OCI-LY7 (cell line): ENCODE data around the gene MYO18A. TPM values are rescaled to one million over a fixed set of nuclear protein-coding genes. Genes with fewer than 3 reads are reported as not detected.
A peak's percentile ranks its signal among the peaks of the same experiment; 100 is the strongest.

Experiments
- BruUV-seq: library from RNA; stranded (reverse); fragments of 400-500 nt; replicated peaks from 2 replicates; lab custom pipeline; 2021; lab: Mats Ljungman, UMichigan
- CTCF ChIA-PET: fragments of 300-600 bp; sonication (Branson Sonifier 250); formaldehyde crosslinking; loops from one replicate; lab custom pipeline; 2022; ENCODE audit warnings: antibody characterized with exemption; ENCODE audit not compliant: unreplicated experiment; lab: Charles Lee
- POLR2A ChIA-PET: fragments of 300-600 bp; sonication (Branson Sonifier 250); formaldehyde crosslinking; loops from one replicate; lab custom pipeline; 2022; ENCODE audit warnings: antibody characterized with exemption; lab: Charles Lee
- DNase-seq: peaks from one replicate; pipeline ENCODE4 v3.0.0-alpha.2; 2015; ENCODE audit warnings: low spot score
- H2AFZ ChIP-seq: fragments of 200-600 bp; sonication (generic), shearing (Covaris generic); 2 replicates; pipeline ENCODE4 v1.6.1; 2014; ENCODE audit warnings: mild to moderate bottlenecking, antibody characterized with exemption, low read length, moderate library complexity
- H3K27ac ChIP-seq: fragments of 200-600 bp; sonication (generic); 2 replicates; pipeline ENCODE4 v1.5.1; 2014; ENCODE audit warnings: mixed run types, low read depth, mild to moderate bottlenecking, moderate library complexity, low read length, inconsistent platforms; ENCODE audit not compliant: poor library complexity, severe bottlenecking
- H3K36me3 ChIP-seq: fragments of 200-600 bp; sonication (generic); 2 replicates; pipeline ENCODE4 v1.6.1; 2014; ENCODE audit warnings: mild to moderate bottlenecking, antibody characterized with exemption, low read length, moderate library complexity, mixed read lengths; ENCODE audit not compliant: insufficient read depth
- H3K4me1 ChIP-seq: fragments of 200-600 bp; sonication (generic); 2 replicates; pipeline ENCODE4 v1.5.1; 2014; ENCODE audit warnings: mild to moderate bottlenecking, low read length; ENCODE audit not compliant: insufficient read depth, poor library complexity, severe bottlenecking
- H3K4me2 ChIP-seq: fragments of 200-600 bp; sonication (generic); 2 replicates; pipeline ENCODE4 v1.6.1; 2014; ENCODE audit warnings: mild to moderate bottlenecking, low read length
- H3K4me3 ChIP-seq: fragments of 200-600 bp; sonication (generic); 2 replicates; pipeline ENCODE4 v1.5.1; 2014; ENCODE audit warnings: mild to moderate bottlenecking, low read depth, low read length; ENCODE audit not compliant: poor library complexity, severe bottlenecking
- H3K79me2 ChIP-seq: fragments of 200-600 bp; sonication (generic); 2 replicates; pipeline ENCODE4 v1.6.1; 2016; ENCODE audit warnings: low read depth, mild to moderate bottlenecking, low read length, moderate library complexity, mixed read lengths; ENCODE audit not compliant: insufficient read depth
- H3K9me2 ChIP-seq: fragments of 200-600 bp; sonication (generic); 2 replicates; pipeline ENCODE4 v1.6.1; 2016; ENCODE audit warnings: mild to moderate bottlenecking, low read length, mixed read lengths; ENCODE audit not compliant: insufficient read depth
- H3K9me3 ChIP-seq: fragments of 200-600 bp; sonication (generic); 2 replicates; pipeline ENCODE4 v1.6.1; 2014; ENCODE audit warnings: mild to moderate bottlenecking, mixed run types, low read length, mixed read lengths
- H4K20me1 ChIP-seq: fragments of 200-600 bp; sonication (generic); 2 replicates; pipeline ENCODE4 v1.6.1; 2014; ENCODE audit warnings: mild to moderate bottlenecking, antibody characterized with exemption, low read length, moderate library complexity, mixed read lengths; ENCODE audit not compliant: insufficient read depth
- EZH2phosphoT487 ChIP-seq: fragments of 200-600 bp; sonication (generic); IDR thresholded peaks from 2 replicates; pipeline ENCODE4 v1.6.1; 2018; ENCODE audit warnings: low read depth, borderline replicate concordance, mild to moderate bottlenecking, mixed run types, antibody characterized with exemption, low read length, moderate library complexity, mixed read lengths
- intact Hi-C: fragments of 100-400 bp; cut with micrococcal nuclease; formaldehyde crosslinking; loops from one replicate; pipeline ENCODE4 v1.10.0; 2022; ENCODE audit not compliant: unreplicated experiment
- total RNA-seq, 2 experiments: library from RNA; depleted of rRNA in 1 of 2; stranded (reverse); fragments of >200 nt in 1 of 2; shearing (Covaris generic) in 1 of 2; gene quantifications; 2 replicates each; pipeline ENCODE4 v1.2.3, GENCODE V29; 2014 to 2022
- TF ChIP-seq, protein P1 (sequence below): fragments of 200-600 bp; sonication (generic); conservative IDR thresholded peaks from 2 replicates; pipeline ENCODE4 v1.5.1; 2014; ENCODE audit warnings: mild to moderate bottlenecking, antibody characterized with exemption, low read length, moderate library complexity, mixed read lengths

MYO18A gene
- total RNA-seq, 2 experiments from 2014 or later, result 124 to 128 TPM

GRCh38 chr17:29145289-29146073, 34.7 kb downstream of the MYO18A start:
- CTCF ChIA-PET, result interaction anchor here (0.6 to 1.8 kb wide), 9 partner anchors 8 to 96 kb away, joined by 3 to 10 read pairs (median 4); no protein-coding TSS in a partner anchor
- no peak for TF ChIP-seq EZH2phosphoT487
- TF ChIP-seq, protein P1, sequence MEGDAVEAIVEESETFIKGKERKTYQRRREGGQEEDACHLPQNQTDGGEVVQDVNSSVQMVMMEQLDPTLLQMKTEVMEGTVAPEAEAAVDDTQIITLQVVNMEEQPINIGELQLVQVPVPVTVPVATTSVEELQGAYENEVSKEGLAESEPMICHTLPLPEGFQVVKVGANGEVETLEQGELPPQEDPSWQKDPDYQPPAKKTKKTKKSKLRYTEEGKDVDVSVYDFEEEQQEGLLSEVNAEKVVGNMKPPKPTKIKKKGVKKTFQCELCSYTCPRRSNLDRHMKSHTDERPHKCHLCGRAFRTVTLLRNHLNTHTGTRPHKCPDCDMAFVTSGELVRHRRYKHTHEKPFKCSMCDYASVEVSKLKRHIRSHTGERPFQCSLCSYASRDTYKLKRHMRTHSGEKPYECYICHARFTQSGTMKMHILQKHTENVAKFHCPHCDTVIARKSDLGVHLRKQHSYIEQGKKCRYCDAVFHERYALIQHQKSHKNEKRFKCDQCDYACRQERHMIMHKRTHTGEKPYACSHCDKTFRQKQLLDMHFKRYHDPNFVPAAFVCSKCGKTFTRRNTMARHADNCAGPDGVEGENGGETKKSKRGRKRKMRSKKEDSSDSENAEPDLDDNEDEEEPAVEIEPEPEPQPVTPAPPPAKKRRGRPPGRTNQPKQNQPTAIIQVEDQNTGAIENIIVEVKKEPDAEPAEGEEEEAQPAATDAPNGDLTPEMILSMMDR, result peak; percentile 74
- H3K9me3 ChIP-seq, result no peaks in the 10 kb centered on the region
- H3K9me2 ChIP-seq, result no peaks in the 10 kb centered on the region
- H3K4me1 ChIP-seq, result peaks cover 68% of the 10 kb centered on the region
- H4K20me1 ChIP-seq, result no peaks in the 10 kb centered on the region
- intact Hi-C loops, result loop anchor here (1.0 to 10.0 kb wide), 3 partner anchors 21 to 419 kb away; partner anchors contain the start of genes ABHD15 and TP53I13
- peak; percentile 83 for DNase-seq
- H3K4me2 ChIP-seq, result peak overlapping the region; percentile 21; the same call in 1 of the 2 replicates
- no TSS peak for BruUV-seq
- H2AFZ ChIP-seq, result peak overlapping the region; percentile 6; the same call in 1 of the 2 replicates
- POLR2A ChIA-PET, result interaction anchor here (1.0 to 1.6 kb wide), 4 partner anchors 31 to 149 kb away, joined by 3 to 4 read pairs (median 4); partner anchors contain the start of gene NUFIP2
- no peaks in the 10 kb centered on the region for H3K36me3 ChIP-seq
- H3K79me2 ChIP-seq, result no peaks in the 10 kb centered on the region
- H3K4me3 ChIP-seq, result no peak overlapping the region
- H3K27ac ChIP-seq, result peak overlapping the region; percentile 9

- no peaks in the 10 kb centered on the region for H3K9me3 ChIP-seq
- H3K4me3 ChIP-seq, result no peak overlapping the region
- peak; percentile 59 for DNase-seq
- no TSS peak for BruUV-seq
- CTCF ChIA-PET, result interaction anchor here (1.4 kb wide), 1 partner anchor 20 kb away, joined by 5 read pairs; no protein-coding TSS in a partner anchor
- intact Hi-C loops, result loop anchor here (10.0 kb wide), 2 partner anchors 221 to 421 kb away; partner anchors contain the start of genes ABHD15 and TP53I13
- no peak overlapping the region for H2AFZ ChIP-seq
- peaks cover 8% of the 10 kb centered on the region; the same call in 1 of the 2 replicates for H3K79me2 ChIP-seq
- peaks cover 55% of the 10 kb centered on the region for H3K4me1 ChIP-seq
- POLR2A ChIA-PET, result interaction anchor here (0.5 to 1.6 kb wide), 3 partner anchors 13 to 191 kb away, joined by 3 to 4 read pairs (median 3); no protein-coding TSS in a partner anchor
- H4K20me1 ChIP-seq, result no peaks in the 10 kb centered on the region
- TF ChIP-seq, protein P1, result peak; percentile 70
- TF ChIP-seq EZH2phosphoT487, result no peak
- H3K9me2 ChIP-seq, result no peaks in the 10 kb centered on the region
- H3K27ac ChIP-seq, result no peak overlapping the region
- H3K4me2 ChIP-seq, result peak overlapping the region; percentile 18; the same call in 1 of the 2 replicates
- no peaks in the 10 kb centered on the region for H3K36me3 ChIP-seq
These were observed 36.3 kb downstream of the MYO18A start for GRCh38 chr17:29143894-29144293.
